NCI-H2029 (cell line): Measurements from ENCODE around the gene PRDX4.
A peak's percentile ranks its signal among the peaks of the same experiment; 100 is the strongest.
"Not testable (repeated sequence)": the region's sequence is repeated elsewhere in the genome, so short reads cannot be mapped to it uniquely, and the experiment has no call there.

ENCODE experiments used
- DNase-seq: peaks from one replicate; lab custom pipeline; 2025; lab: John Stamatoyannopoulos, UW

Gene PRDX4

GRCh38 chrX:23667239-23668177 is at the start of gene PRDX4:
TSS of gene PRDX4 (plus strand) at chrX:23667493. CDS start at chrX:23667571, 78 bp downstream.
- peak; percentile 42 for DNase-seq

DNA sequence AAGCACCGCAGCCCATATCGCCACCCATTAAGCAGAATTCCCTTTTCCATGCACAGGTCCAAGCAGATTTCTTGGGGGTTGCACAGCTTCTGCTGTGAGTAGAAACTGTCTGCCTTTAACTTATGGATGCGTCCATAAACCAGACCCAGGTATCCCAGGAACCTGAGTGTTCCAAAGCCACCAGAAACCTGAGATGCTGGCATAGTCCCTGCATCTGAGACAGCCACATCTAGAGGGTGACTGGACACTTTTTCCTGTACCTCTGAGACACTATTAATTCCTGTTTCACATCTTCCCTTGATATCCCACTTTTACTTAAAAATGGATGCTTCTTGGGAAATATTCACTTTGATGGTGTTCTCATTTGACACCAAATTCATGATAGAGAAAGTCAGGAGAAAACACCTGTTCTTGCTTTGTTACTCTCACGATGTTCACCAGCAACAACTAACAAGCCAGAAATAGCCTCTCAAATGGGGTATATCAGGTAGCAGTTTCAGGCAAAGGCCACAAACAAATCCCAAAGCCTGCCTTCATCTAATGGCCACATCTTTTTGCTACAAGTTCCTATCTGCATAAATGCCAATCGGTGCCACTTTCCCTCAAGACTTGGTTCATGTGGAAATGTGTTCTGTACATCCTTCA is 45.5 kb upstream of the PRDX4 start:
- no peak for DNase-seq

GRCh38 chrX:23623797-23624196 is 43.5 kb upstream of the PRDX4 start:
- no peak for DNase-seq

DNA sequence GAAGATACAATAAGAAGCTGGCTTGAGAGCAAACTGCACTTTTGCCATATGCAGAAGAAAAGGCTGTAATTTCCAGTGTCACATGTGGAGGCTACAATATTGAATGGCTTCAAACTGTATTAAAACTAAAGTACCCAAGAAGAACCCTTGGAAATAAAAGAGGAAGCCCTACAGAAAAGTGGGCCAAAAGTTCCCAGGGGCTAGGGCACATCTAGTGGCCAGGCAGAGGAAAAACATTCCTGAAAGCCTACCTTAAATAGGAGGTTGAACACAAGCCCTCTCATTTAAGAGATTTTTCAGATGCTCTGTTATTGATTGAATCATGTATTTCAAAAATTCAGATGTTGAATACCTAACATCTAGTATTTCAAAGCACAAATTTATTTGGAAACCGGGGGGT is 40.6 kb upstream of the PRDX4 start:
- DNase-seq, result no peak

- no peak for DNase-seq
Observed at GRCh38 chrX:23628131-23628530, 39.2 kb upstream of the PRDX4 start.

DNA sequence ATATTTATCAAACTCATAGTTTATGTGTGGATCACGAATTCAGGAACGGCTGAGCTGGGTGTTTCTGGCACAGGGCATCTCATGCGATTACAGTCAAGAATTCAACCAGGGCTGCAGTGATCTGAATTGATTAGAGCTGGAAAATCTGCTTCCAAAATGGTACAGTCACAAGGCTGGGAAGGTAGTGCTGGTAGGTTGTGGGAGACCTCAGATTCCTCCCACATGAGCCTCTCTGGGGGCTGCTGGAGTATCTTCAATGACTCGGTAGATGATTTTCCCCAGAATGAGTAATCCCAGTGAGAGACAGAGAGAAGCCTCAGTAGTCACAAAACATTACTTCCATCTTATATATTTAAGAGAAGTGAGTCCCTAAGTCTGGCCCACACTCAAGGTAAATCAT is 36.2 kb upstream of the PRDX4 start:
- DNase-seq, result no peak

GRCh38 chrX:23633834-23634580 is 33.3 kb upstream of the PRDX4 start:
- DNase-seq, result no peak

DNA sequence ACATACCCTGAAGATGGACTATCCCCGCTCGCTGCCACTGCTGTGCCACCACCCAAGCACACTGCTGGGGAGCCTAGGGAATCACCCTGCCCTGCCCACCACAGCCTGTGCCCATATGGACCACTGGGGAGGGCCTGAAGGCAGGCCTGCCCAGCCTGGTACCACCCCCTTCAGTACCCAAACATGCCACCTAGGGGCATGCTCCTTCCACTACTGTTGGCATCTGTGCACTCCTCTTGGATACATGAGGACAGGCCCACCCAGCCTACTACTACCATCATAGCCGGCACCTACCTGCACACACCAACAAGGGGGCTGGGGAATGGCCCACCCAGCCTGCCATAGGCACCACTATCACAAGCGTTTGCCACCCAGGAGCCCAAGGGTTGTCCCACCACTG is 30.1 kb upstream of the PRDX4 start:
- DNase-seq, result no peak

GRCh38 chrX:23643020-23643419 is 24.3 kb upstream of the PRDX4 start:
- DNase-seq, result no peak

GRCh38 chrX:23644744-23645143 is 22.5 kb upstream of the PRDX4 start:
- no peak for DNase-seq

GRCh38 chrX:23656091-23656490 is 11.2 kb upstream of the PRDX4 start:
- DNase-seq, result no peak

DNA sequence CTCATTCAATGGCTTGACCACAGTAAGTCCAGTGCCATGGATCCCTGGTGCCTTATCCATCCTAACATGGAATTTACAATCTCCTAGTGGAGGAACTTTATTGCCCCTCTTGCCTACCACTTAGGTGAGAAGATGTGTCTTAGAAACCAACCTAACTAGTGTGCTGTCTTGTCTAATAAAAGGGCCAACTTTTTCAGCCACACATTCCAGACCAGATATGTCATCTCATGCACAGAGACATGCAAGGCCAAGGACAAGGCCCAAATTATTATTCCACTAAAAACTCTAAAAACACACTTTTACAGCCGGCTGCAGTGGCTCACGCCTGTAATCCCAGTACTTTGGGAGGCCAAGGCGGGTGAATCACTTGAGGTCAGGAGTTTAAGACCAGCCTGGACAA is 10.6 kb upstream of the PRDX4 start:
- DNase-seq, result no peak

DNA sequence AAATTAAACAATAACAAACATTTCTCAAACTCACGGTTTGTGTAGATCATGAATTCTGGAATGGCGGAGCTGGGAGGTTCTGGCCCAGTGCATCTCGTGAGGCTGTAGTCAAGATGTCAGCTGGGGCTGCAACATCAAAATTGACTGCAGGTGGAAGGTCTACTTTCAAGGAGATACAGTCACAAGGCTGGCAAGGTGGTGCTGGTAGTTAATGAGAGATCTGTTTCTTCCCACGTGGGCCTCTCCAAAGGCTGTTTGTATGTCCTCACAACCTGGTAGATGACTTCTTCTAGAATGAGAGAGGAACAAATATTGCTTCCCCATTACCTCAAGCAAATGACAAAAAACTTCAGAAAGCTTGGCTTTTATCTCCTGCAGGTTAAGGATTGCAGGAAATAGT is 8.0 kb upstream of the PRDX4 start:
- DNase-seq, result no peak

- DNase-seq, result not testable (repeated sequence)
Observed at GRCh38 chrX:23660083-23660765, 7.1 kb upstream of the PRDX4 start.

- no peak for DNase-seq
Observed at GRCh38 chrX:23660766-23661132, 6.5 kb upstream of the PRDX4 start.

DNA sequence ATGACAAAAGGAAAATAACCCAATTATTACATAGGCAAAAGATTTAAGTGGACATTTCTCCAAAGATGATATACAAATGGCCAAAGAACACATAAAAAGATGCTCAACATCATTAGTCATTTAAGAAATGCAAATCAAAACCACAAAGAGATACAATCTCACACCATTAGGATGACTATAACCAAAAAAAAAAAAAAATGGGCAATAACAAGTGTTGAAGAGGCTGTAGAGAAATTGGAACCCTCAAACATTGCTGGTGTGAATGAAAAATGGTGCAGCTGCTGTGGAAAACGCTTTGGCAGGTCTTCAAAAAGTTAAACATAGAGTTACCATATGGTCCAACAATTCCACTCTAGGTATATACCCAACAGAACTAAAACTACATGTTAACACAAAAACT is 5.6 kb upstream of the PRDX4 start:
- DNase-seq, result no peak

DNA sequence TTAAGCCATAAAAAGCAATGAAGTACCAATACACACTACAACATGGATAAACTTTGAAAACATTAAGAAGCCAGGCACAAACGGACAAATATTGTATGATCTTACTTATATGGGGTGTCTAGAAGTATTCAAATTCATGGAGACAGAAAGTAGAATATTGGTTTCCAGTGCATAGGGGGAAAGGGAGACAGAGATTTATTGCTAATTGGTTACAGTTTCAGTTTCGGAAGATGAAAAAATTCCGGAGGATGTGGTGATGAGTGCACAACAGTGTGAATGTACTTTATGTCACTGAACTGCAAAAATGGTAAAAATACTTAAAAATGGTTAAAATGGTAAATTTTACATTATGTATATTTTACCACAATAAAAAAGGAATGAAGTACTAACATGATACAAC is 5.1 kb upstream of the PRDX4 start:
- DNase-seq, result no peak

DNA sequence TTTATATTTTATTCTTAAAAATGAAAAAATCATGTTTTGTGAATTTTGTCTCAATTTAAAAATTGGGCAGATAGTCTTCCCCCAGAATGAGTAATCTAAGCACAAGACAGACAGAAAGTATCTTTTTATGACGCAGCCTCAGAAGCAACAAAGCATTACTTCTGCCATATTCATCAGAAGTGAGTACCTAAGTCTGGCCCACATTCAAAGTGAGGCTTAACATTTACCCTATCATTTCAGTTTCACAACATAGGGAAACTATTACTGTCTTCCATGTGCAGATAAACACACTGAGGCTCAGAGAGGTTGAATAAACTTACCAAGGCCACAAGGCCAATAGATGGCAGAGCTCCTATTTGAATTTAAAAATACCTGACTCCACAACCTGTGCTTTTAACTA is 4.4 kb upstream of the PRDX4 start:
- DNase-seq, result no peak

GRCh38 chrX:23664496-23664895 is 2.8 kb upstream of the PRDX4 start:
- no peak for DNase-seq

DNA sequence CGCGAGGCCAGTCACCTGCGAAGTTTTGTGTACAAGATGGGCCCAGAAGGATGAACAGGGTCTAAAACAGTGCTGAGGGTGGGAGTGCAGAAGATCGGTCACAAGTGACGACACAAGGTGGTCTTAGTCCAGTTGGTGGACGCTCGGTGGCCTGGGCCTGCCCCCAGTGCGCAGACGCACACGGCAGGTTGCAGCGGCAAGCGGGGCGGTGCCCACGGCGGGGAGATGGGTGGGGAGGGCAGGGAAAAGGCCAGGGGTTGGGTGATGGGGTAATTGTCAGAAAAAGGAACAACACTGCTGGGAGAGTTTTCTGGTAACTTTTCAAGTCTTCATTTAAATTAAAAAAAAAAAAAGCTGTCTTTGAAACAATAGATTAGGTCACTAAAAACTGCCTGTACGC is 1.0 kb upstream of the PRDX4 start:
- no peak for DNase-seq

- no peak for DNase-seq
Observed at GRCh38 chrX:23668335-23668734, 1.0 kb downstream of the PRDX4 start.

DNA sequence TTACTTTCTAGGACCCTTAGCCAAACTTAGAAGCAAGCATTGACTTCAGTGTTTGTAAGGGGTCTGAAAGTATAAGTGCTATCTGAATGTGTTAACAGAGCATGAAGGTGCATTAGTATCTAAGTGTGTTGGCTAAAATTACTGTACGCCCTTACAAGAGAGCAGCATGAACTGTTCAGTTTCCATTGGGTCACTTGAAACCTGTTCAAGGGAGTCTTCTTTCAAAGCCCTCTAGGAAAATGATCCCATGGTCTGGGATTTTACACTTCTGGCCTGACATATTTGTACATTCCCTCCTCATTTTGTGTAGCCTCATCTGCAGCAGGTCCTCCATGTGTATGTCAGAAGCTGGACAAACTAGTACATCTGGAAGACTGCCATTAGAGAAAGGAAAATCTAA is 3.2 kb downstream of the PRDX4 start:
- no peak for DNase-seq
